Astrocyte (in vitro differentiated cells and primary cell): ENCODE measurements around the gene PDK2. TPM values are rescaled to one million over a fixed set of nuclear protein-coding genes. Genes with fewer than 3 reads are reported as not detected.
A peak's percentile ranks its signal among the peaks of the same experiment; 100 is the strongest.

Experiments
- DNase-seq: peaks from one replicate; pipeline ENCODE4 v3.0.0-alpha.2; 2010; ENCODE audit warnings: low read depth
- FAIRE-seq: peaks from 2 replicates; lab custom pipeline; 2011; peaks lifted over from hg19 to GRCh38; lab: Jason Lieb, UNC
- H2AFZ ChIP-seq: 2 replicates; pipeline ENCODE4 v1.6.0; 2012; ENCODE audit warnings: low read depth, low read length, inconsistent platforms
- H3K27ac ChIP-seq: 2 replicates; pipeline ENCODE4 v1.5.1; 2011; ENCODE audit warnings: low read depth, low read length, inconsistent platforms
- H3K27me3 ChIP-seq: 2 replicates; pipeline ENCODE4 v1.6.0; 2011; ENCODE audit warnings: low read length, inconsistent platforms; ENCODE audit not compliant: insufficient read depth
- H3K36me3 ChIP-seq: 2 replicates; pipeline ENCODE4 v1.5.1; 2011; ENCODE audit warnings: low read length, inconsistent platforms; ENCODE audit not compliant: insufficient read depth
- H3K4me1 ChIP-seq: 2 replicates; pipeline ENCODE4 v1.5.1; 2011; ENCODE audit warnings: low read length, inconsistent platforms; ENCODE audit not compliant: insufficient read depth
- H3K4me2 ChIP-seq: 2 replicates; pipeline ENCODE4 v1.6.0; 2012; ENCODE audit warnings: low read length, inconsistent platforms
- H3K4me3 ChIP-seq: 2 replicates; pipeline ENCODE4 v1.5.1; 2011; ENCODE audit warnings: low read depth, mild to moderate bottlenecking, low read length, inconsistent platforms; ENCODE audit not compliant: insufficient read depth
- H3K79me2 ChIP-seq: 2 replicates; pipeline ENCODE4 v1.6.0; 2012; ENCODE audit warnings: mild to moderate bottlenecking, low read length, inconsistent platforms; ENCODE audit not compliant: insufficient read depth
- H3K9ac ChIP-seq: 2 replicates; pipeline ENCODE4 v1.6.0; 2012; ENCODE audit warnings: mild to moderate bottlenecking, low read length, inconsistent platforms
- H3K9me3 ChIP-seq: 2 replicates; pipeline ENCODE4 v1.5.1; 2012; ENCODE audit warnings: low read depth, mild to moderate bottlenecking, low read length, inconsistent platforms; ENCODE audit not compliant: insufficient read depth
- H4K20me1 ChIP-seq: 2 replicates; pipeline ENCODE4 v1.6.0; 2012; ENCODE audit warnings: low read length, inconsistent platforms; ENCODE audit not compliant: insufficient read depth
- H3K27ac Mint-ChIP-seq: one replicate; pipeline ENCODE4 v1.8.0; 2021; ENCODE audit warnings: mild to moderate bottlenecking, mixed read lengths; ENCODE audit not compliant: unreplicated experiment
- H3K27me3 Mint-ChIP-seq: one replicate; pipeline ENCODE4 v1.8.0; 2021; ENCODE audit warnings: low read depth, mixed read lengths; ENCODE audit not compliant: unreplicated experiment
- H3K36me3 Mint-ChIP-seq: one replicate; pipeline ENCODE4 v1.8.0; 2021; ENCODE audit warnings: low read depth, mixed read lengths; ENCODE audit not compliant: unreplicated experiment
- H3K4me1 Mint-ChIP-seq: one replicate; pipeline ENCODE4 v1.8.0; 2021; ENCODE audit warnings: low read depth, mixed read lengths; ENCODE audit not compliant: unreplicated experiment
- H3K4me3 Mint-ChIP-seq: one replicate; pipeline ENCODE4 v1.8.0; 2021; ENCODE audit warnings: mild to moderate bottlenecking, moderate library complexity, mixed read lengths; ENCODE audit not compliant: unreplicated experiment
- H3K9me3 Mint-ChIP-seq: one replicate; pipeline ENCODE4 v1.8.0; 2021; ENCODE audit warnings: mild to moderate bottlenecking, mixed read lengths; ENCODE audit not compliant: unreplicated experiment
- CTCF ChIP-seq: IDR thresholded peaks from 2 replicates; pipeline ENCODE4 v1.5.1; 2011; ENCODE audit warnings: low read depth, mild to moderate bottlenecking, inconsistent platforms, low read length, moderate library complexity; ENCODE audit not compliant: insufficient read depth
- EZH2 ChIP-seq: IDR thresholded peaks from 2 replicates; pipeline ENCODE4 v1.6.1; 2012; ENCODE audit warnings: mild to moderate bottlenecking, low read length, inconsistent platforms; ENCODE audit not compliant: insufficient read depth
- total RNA-seq: library from RNA; stranded (reverse); gene quantifications from 2 replicates; pipeline ENCODE4 v1.2.1, GENCODE V29; 2021

The PDK2 gene
- total RNA-seq, 1 donor from 2014 or later: 25.8 TPM

DNA sequence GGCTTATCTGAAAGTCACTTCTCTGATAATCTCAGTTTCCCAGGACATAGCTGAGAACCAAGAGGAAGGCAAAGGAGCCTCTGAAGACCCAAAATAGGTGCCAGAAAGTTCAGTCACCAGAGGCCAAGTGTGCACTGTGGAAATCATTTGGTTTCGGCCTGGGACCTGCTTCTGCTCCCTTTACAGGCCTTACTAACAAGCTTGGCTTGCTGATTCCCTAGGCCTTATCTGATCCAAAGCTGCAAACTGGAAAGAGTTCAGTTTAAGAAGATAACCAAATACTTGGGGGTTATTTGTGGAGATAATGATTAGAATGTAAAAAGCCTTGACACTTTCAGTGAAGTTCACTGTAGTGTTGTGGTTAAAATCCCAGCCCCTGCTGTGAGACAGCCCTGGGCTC lies 22.2 kb upstream of the PDK2 start:
- H3K79me2 ChIP-seq: peaks cover 72% of the 10 kb centered on the region
- H4K20me1 ChIP-seq: peaks cover 74% of the 10 kb centered on the region
- H3K4me1 Mint-ChIP-seq: peaks cover 7% of the 10 kb centered on the region
- H3K4me2 ChIP-seq: no peak overlapping the region
- peaks cover 62% of the 10 kb centered on the region for H3K36me3 ChIP-seq
- H3K27me3 Mint-ChIP-seq: no peaks in the 10 kb centered on the region
- no peak overlapping the region for H3K27ac ChIP-seq
- no peak overlapping the region for H3K4me3 ChIP-seq
- FAIRE-seq (no peak), DNase-seq (peak; percentile 44)
- no peak overlapping the region for H3K27ac Mint-ChIP-seq
- H3K4me3 Mint-ChIP-seq: no peak overlapping the region
- peaks cover 34% of the 10 kb centered on the region for H3K36me3 Mint-ChIP-seq
- no peak overlapping the region for H3K9ac ChIP-seq
- no peak overlapping the region for H2AFZ ChIP-seq
- TF ChIP-seq EZH2: no peak
- no peak for TF ChIP-seq CTCF
- no peaks in the 10 kb centered on the region for H3K27me3 ChIP-seq
- H3K9me3 ChIP-seq: no peaks in the 10 kb centered on the region
- H3K4me1 ChIP-seq: no peaks in the 10 kb centered on the region
- H3K9me3 Mint-ChIP-seq: peaks cover 2% of the 10 kb centered on the region

DNA sequence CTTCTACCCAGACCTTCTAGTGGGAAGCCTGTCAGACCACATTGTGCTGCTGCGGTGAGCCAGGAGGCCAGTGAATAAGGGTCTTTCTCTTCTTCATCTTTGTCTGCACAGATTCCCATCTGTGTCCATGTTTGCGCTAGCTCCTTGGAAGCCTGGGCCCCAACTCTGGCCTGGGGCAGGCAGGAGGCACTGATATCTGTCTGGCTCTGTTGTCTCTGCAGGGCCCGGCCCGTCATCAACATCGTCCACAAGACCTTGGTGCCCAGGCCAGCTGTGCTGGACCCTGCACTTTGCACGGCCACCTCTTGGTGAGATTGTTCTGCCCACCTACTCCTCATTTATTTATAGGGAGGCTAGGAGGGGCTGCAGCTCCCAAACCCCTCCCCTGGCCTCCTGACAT lies 20.9 kb upstream of the PDK2 start:
- H3K9ac ChIP-seq: no peak overlapping the region
- H3K9me3 ChIP-seq: no peaks in the 10 kb centered on the region
- H3K27me3 ChIP-seq: no peaks in the 10 kb centered on the region
- H3K4me1 Mint-ChIP-seq: peaks cover 7% of the 10 kb centered on the region
- no peak for FAIRE-seq
- no peak overlapping the region for H3K4me3 ChIP-seq
- peak overlapping the region; percentile 62 for H3K4me3 Mint-ChIP-seq
- H3K27ac ChIP-seq: no peak overlapping the region
- H3K36me3 Mint-ChIP-seq: peaks cover 39% of the 10 kb centered on the region
- peaks cover 65% of the 10 kb centered on the region for H3K79me2 ChIP-seq
- H3K9me3 Mint-ChIP-seq: peaks cover 2% of the 10 kb centered on the region
- H3K4me1 ChIP-seq: no peaks in the 10 kb centered on the region
- H2AFZ ChIP-seq: no peak overlapping the region
- no peak overlapping the region for H3K4me2 ChIP-seq
- peak overlapping the region; percentile 15 for H3K27ac Mint-ChIP-seq
- H4K20me1 ChIP-seq: peaks cover 84% of the 10 kb centered on the region
- TF ChIP-seq CTCF (no peak), EZH2 (no peak)
- peaks cover 70% of the 10 kb centered on the region for H3K36me3 ChIP-seq
- no peak for DNase-seq
- no peaks in the 10 kb centered on the region for H3K27me3 Mint-ChIP-seq

- H3K9me3 Mint-ChIP-seq: peaks cover 2% of the 10 kb centered on the region
- Histone ChIP-seq H3K9me3 (no peaks in the 10 kb centered on the region), H3K27ac (no peak overlapping the region), H3K36me3 (peaks cover 74% of the 10 kb centered on the region), H3K4me2 (no peak overlapping the region), H3K4me3 (no peak overlapping the region), H3K27me3 (no peaks in the 10 kb centered on the region), H3K4me1 (no peaks in the 10 kb centered on the region), H3K9ac (no peak overlapping the region), H2AFZ (no peak overlapping the region), H3K79me2 (peaks cover 62% of the 10 kb centered on the region), H4K20me1 (peaks cover 92% of the 10 kb centered on the region)
- H3K4me1 Mint-ChIP-seq: peaks cover 7% of the 10 kb centered on the region
- DNase-seq: no peak
- no peak overlapping the region for H3K4me3 Mint-ChIP-seq
- H3K27ac Mint-ChIP-seq: no peak overlapping the region
- FAIRE-seq: no peak
- peaks cover 39% of the 10 kb centered on the region for H3K36me3 Mint-ChIP-seq
- H3K27me3 Mint-ChIP-seq: no peaks in the 10 kb centered on the region
- TF ChIP-seq EZH2 (no peak), CTCF (no peak)
Observed at GRCh38 chr17:50075446-50076032, 19.6 kb upstream of the PDK2 start.
